Neural progenitor cell (in vitro differentiated cells): ENCODE measurements around the gene TRIM58. TPM values are rescaled to one million over a fixed set of nuclear protein-coding genes. Genes with fewer than 3 reads are reported as not detected.

Experiments used
- DNase-seq: peaks from one replicate; pipeline ENCODE4 v3.0.0-alpha.2; 2016; ENCODE audit warnings: low spot score
- H2AFZ ChIP-seq: fragments of 200-600 bp; sonication (generic); replicated peaks from 2 replicates; pipeline ENCODE4 v1.6.1; 2016; ENCODE audit warnings: antibody characterized with exemption
- H3F3A ChIP-seq: fragments of 200-600 bp; sonication (generic); 2 replicates; pipeline ENCODE4 v1.6.1; 2016; ENCODE audit warnings: antibody characterized with exemption, low read depth
- H3K27ac ChIP-seq: fragments of 200-600 bp; sonication (generic); 2 replicates; pipeline ENCODE4 v1.5.1; 2016; ENCODE audit warnings: mild to moderate bottlenecking
- H3K27me3 ChIP-seq: fragments of 200-600 bp; sonication (generic); 2 replicates; pipeline ENCODE4 v1.6.1; 2016; ENCODE audit warnings: mild to moderate bottlenecking, moderate library complexity
- H3K36me3 ChIP-seq: fragments of 200-600 bp; sonication (generic); 2 replicates; pipeline ENCODE4 v1.5.1; 2016
- H3K4me1 ChIP-seq: fragments of 200-600 bp; sonication (generic); 2 replicates; pipeline ENCODE4 v1.6.1; 2016; ENCODE audit warnings: mixed run types
- H3K4me2 ChIP-seq: fragments of 200-600 bp; sonication (generic); 2 replicates; pipeline ENCODE4 v1.6.1; 2016
- H3K4me3 ChIP-seq: fragments of 200-600 bp; sonication (generic); 2 replicates; pipeline ENCODE4 v1.5.1; 2016
- H3K79me2 ChIP-seq: fragments of 200-600 bp; sonication (generic); 2 replicates; pipeline ENCODE4 v1.6.1; 2016; ENCODE audit warnings: low read depth
- H3K9ac ChIP-seq: fragments of 200-600 bp; sonication (generic); 2 replicates; pipeline ENCODE4 v1.6.1; 2016
- H3K9me3 ChIP-seq: fragments of 200-600 bp; sonication (generic); 2 replicates; pipeline ENCODE4 v1.5.1; 2016; ENCODE audit warnings: low read depth
- H4K20me1 ChIP-seq: fragments of 200-600 bp; sonication (generic); 2 replicates; pipeline ENCODE4 v1.6.1; 2016; ENCODE audit warnings: low read depth
- H3K27ac Mint-ChIP-seq: 3 replicates; pipeline ENCODE4 v1.8.0; 2021; ENCODE audit warnings: mixed read lengths
- H3K27me3 Mint-ChIP-seq: 2 replicates; pipeline ENCODE4 v1.8.0; 2022; ENCODE audit warnings: low read depth, mild to moderate bottlenecking, inconsistent platforms, moderate library complexity, mixed read lengths; ENCODE audit not compliant: insufficient read depth
- H3K36me3 Mint-ChIP-seq: 3 replicates; pipeline ENCODE4 v1.8.0; 2021; ENCODE audit warnings: mixed read lengths
- H3K4me1 Mint-ChIP-seq: 3 replicates; pipeline ENCODE4 v1.8.0; 2021; ENCODE audit warnings: mixed read lengths
- H3K4me3 Mint-ChIP-seq: 3 replicates; pipeline ENCODE4 v1.8.0; 2021; ENCODE audit warnings: mild to moderate bottlenecking, moderate library complexity, mixed read lengths
- H3K9me3 Mint-ChIP-seq: 3 replicates; pipeline ENCODE4 v1.8.0; 2020; ENCODE audit warnings: mixed read lengths
- EZH2 ChIP-seq: fragments of 200-600 bp; sonication (generic); IDR thresholded peaks from 2 replicates; pipeline ENCODE4 v1.6.1; 2017; ENCODE audit warnings: antibody characterized with exemption, mild to moderate bottlenecking, moderate library complexity
- EZH2phosphoT487 ChIP-seq: fragments of 200-600 bp; sonication (generic); IDR thresholded peaks from 2 replicates; pipeline ENCODE4 v1.6.1; 2017; ENCODE audit warnings: antibody characterized with exemption
- total RNA-seq: library from RNA; depleted of rRNA; stranded (reverse); fragments of >200 nt; gene quantifications from 2 replicates; pipeline ENCODE4 v1.2.3, GENCODE V29; 2015; ENCODE audit warnings: low replicate concordance
- TF ChIP-seq, protein P1 (sequence below): fragments of 200-600 bp; sonication (generic); IDR thresholded peaks from 2 replicates; pipeline ENCODE4 v1.5.1; 2017; ENCODE audit warnings: antibody characterized with exemption, mild to moderate bottlenecking

The TRIM58 gene
- total RNA-seq, 1 donor from 2014 or later = 0.26 TPM

DNA sequence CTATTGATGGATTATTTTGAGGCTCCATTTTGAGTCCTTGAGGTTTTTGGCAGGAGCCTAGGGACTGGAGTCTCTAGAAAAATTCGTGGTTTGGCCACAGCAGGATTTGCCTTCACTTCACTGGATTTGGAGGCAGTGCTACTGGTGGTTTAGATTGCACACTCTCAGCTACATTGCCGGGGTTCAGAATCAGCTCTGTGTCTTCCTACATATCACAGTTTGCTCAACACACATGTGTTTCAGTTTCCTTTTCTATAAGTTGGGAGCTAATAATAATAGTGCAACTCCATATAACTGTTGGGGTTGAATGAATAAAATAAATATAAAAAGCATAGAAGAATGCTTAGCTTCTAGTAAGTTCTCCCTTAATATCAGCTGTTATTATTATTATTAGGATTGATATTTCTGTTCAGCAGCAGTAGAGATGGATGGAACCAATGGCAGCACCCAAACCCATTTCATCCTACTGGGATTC lies 38.2 kb downstream of the TRIM58 start, which contains the start of gene OR2W3:
Gene OR2W3, plus strand, starts transcription at position 425 of the 475 bp plus-strand sequence. Its CDS starts 0 bp downstream, at position 425.
- H3K36me3 ChIP-seq = no peaks in the 10 kb centered on the region
- H3K9me3 Mint-ChIP-seq = peaks cover 18% of the 10 kb centered on the region
- TF ChIP-seq, protein P1, sequence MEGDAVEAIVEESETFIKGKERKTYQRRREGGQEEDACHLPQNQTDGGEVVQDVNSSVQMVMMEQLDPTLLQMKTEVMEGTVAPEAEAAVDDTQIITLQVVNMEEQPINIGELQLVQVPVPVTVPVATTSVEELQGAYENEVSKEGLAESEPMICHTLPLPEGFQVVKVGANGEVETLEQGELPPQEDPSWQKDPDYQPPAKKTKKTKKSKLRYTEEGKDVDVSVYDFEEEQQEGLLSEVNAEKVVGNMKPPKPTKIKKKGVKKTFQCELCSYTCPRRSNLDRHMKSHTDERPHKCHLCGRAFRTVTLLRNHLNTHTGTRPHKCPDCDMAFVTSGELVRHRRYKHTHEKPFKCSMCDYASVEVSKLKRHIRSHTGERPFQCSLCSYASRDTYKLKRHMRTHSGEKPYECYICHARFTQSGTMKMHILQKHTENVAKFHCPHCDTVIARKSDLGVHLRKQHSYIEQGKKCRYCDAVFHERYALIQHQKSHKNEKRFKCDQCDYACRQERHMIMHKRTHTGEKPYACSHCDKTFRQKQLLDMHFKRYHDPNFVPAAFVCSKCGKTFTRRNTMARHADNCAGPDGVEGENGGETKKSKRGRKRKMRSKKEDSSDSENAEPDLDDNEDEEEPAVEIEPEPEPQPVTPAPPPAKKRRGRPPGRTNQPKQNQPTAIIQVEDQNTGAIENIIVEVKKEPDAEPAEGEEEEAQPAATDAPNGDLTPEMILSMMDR = no peak
- TF ChIP-seq EZH2 (no peak), EZH2phosphoT487 (no peak)
- no peak within 1 kb of the TSS for H2AFZ ChIP-seq
- H3K4me3 Mint-ChIP-seq = no peak within 1 kb of the TSS
- H3F3A ChIP-seq = no peaks in the 10 kb centered on the region
- H3K27me3 ChIP-seq = no peaks in the 10 kb centered on the region
- H3K4me1 Mint-ChIP-seq = no peaks in the 10 kb centered on the region
- H3K9ac ChIP-seq = no peak within 1 kb of the TSS
- no peak within 1 kb of the TSS for H3K27ac ChIP-seq
- H3K4me2 ChIP-seq = no peak within 1 kb of the TSS
- no peaks in the 10 kb centered on the region for H3K36me3 Mint-ChIP-seq
- H3K27ac Mint-ChIP-seq = no peak within 1 kb of the TSS
- H4K20me1 ChIP-seq = no peaks in the 10 kb centered on the region
- H3K27me3 Mint-ChIP-seq = no peaks in the 10 kb centered on the region
- H3K79me2 ChIP-seq = no peaks in the 10 kb centered on the region
- H3K4me1 ChIP-seq = no peaks in the 10 kb centered on the region
- peaks cover 4% of the 10 kb centered on the region for H3K9me3 ChIP-seq
- no peak within 1 kb of the TSS for H3K4me3 ChIP-seq
- no peak for DNase-seq

- no peak overlapping the region for H3K27ac Mint-ChIP-seq
These were observed 39.0 kb downstream of the TRIM58 start for GRCh38 chr1:247895976-247896375.

GRCh38 chr1:247904122-247904521 lies 47.1 kb downstream of the TRIM58 start:
- H3K9me3 ChIP-seq = no peaks in the 10 kb centered on the region
- no peak overlapping the region for H3K4me2 ChIP-seq
- no peaks in the 10 kb centered on the region for H3K79me2 ChIP-seq
- Mint-ChIP-seq H3K27ac (no peak overlapping the region), H3K9me3 (peaks cover 28% of the 10 kb centered on the region), H3K4me3 (no peak overlapping the region), H3K36me3 (no peaks in the 10 kb centered on the region), H3K4me1 (no peaks in the 10 kb centered on the region), H3K27me3 (peaks cover 2% of the 10 kb centered on the region)
- DNase-seq = no peak
- no peaks in the 10 kb centered on the region for H3F3A ChIP-seq
- TF ChIP-seq, protein P1 = no peak
- TF ChIP-seq EZH2phosphoT487 (no peak), EZH2 (no peak)
- no peak overlapping the region for H2AFZ ChIP-seq
- H4K20me1 ChIP-seq = no peaks in the 10 kb centered on the region
- H3K9ac ChIP-seq = no peak overlapping the region
- H3K4me1 ChIP-seq = no peaks in the 10 kb centered on the region
- H3K4me3 ChIP-seq = no peak overlapping the region
- no peaks in the 10 kb centered on the region for H3K36me3 ChIP-seq
- H3K27ac ChIP-seq = no peak overlapping the region
- H3K27me3 ChIP-seq = no peaks in the 10 kb centered on the region

More at GRCh38 chr1:247895976-247896375, 39.0 kb downstream of the TRIM58 start:
- Histone ChIP-seq H3K9me3 (peaks cover 4% of the 10 kb centered on the region), H3K9ac (no peak overlapping the region), H3K27ac (no peak overlapping the region), H3K36me3 (no peaks in the 10 kb centered on the region), H3K4me1 (no peaks in the 10 kb centered on the region), H3K27me3 (no peaks in the 10 kb centered on the region), H3K4me2 (no peak overlapping the region), H3K79me2 (no peaks in the 10 kb centered on the region), H3F3A (no peaks in the 10 kb centered on the region), H4K20me1 (no peaks in the 10 kb centered on the region), H3K4me3 (no peak overlapping the region), H2AFZ (no peak overlapping the region)
- no peak for TF ChIP-seq EZH2
- TF ChIP-seq, protein P1 = no peak
- TF ChIP-seq EZH2phosphoT487 = no peak
- DNase-seq = no peak
- H3K9me3 Mint-ChIP-seq = peaks cover 18% of the 10 kb centered on the region
- no peak overlapping the region for H3K4me3 Mint-ChIP-seq
- H3K4me1 Mint-ChIP-seq = no peaks in the 10 kb centered on the region
- H3K27me3 Mint-ChIP-seq = no peaks in the 10 kb centered on the region
- no peaks in the 10 kb centered on the region for H3K36me3 Mint-ChIP-seq
